H9 (cell line): Measurements from ENCODE around the gene FABP1. TPM values are rescaled to one million over a fixed set of nuclear protein-coding genes. Genes with fewer than 3 reads are reported as not detected.

Experiments used
- DNase-seq: peaks from one replicate; pipeline ENCODE4 v3.0.0-alpha.2; 2017
- H2AFZ ChIP-seq: one replicate; pipeline ENCODE4 v1.6.1; 2013; ENCODE audit warnings: mild to moderate bottlenecking, low read length, control low read depth, moderate library complexity
- H2AK5ac ChIP-seq: 2 replicates; pipeline ENCODE4 v1.6.1; 2013; ENCODE audit warnings: low read length, control low read depth, mixed read lengths; ENCODE audit not compliant: insufficient read length
- H2BK120ac ChIP-seq: one replicate; pipeline ENCODE4 v1.6.1; 2013; ENCODE audit warnings: low read depth, mild to moderate bottlenecking, low read length, control low read depth, inconsistent platforms; ENCODE audit not compliant: poor library complexity, severe bottlenecking
- H2BK12ac ChIP-seq: 2 replicates; pipeline ENCODE4 v1.6.1; 2013; ENCODE audit warnings: low read length, control low read depth, mixed read lengths, low read depth; ENCODE audit not compliant: insufficient read length
- H2BK15ac ChIP-seq: 2 replicates; pipeline ENCODE4 v1.6.1; 2013; ENCODE audit warnings: low read depth, low read length, control low read depth
- H2BK20ac ChIP-seq: one replicate; pipeline ENCODE4 v1.6.1; 2013; ENCODE audit warnings: low read depth, mild to moderate bottlenecking, low read length, control low read depth, inconsistent platforms; ENCODE audit not compliant: poor library complexity, severe bottlenecking
- H2BK5ac ChIP-seq: 2 replicates; pipeline ENCODE4 v1.6.1; 2013; ENCODE audit warnings: low read length, control low read depth, mixed read lengths; ENCODE audit not compliant: insufficient read length
- H3K14ac ChIP-seq: 2 replicates; pipeline ENCODE4 v1.6.1; 2013; ENCODE audit warnings: low read length, control low read depth; ENCODE audit not compliant: insufficient read depth
- H3K18ac ChIP-seq: 2 replicates; pipeline ENCODE4 v1.6.1; 2013; ENCODE audit warnings: low read depth, mild to moderate bottlenecking, mixed read lengths, low read length, control low read depth; ENCODE audit not compliant: insufficient read length
- H3K23ac ChIP-seq: 2 replicates; pipeline ENCODE4 v1.6.1; 2013; ENCODE audit warnings: low read length, control low read depth, mixed read lengths, low read depth; ENCODE audit not compliant: insufficient read length
- H3K23me2 ChIP-seq: 2 replicates; pipeline ENCODE4 v1.6.1; 2013; ENCODE audit warnings: low read depth, mild to moderate bottlenecking, mixed read lengths, low read length, control low read depth; ENCODE audit not compliant: insufficient read length, poor library complexity, severe bottlenecking
- H3K27ac ChIP-seq: 2 replicates; pipeline ENCODE4 v1.5.1; 2013; ENCODE audit warnings: low read length, control low read depth, mixed read lengths, low read depth; ENCODE audit not compliant: insufficient read length
- H3K27me3 ChIP-seq: 2 replicates; pipeline ENCODE4 v1.6.1; 2013; ENCODE audit warnings: low read length, control low read depth, inconsistent platforms; ENCODE audit not compliant: insufficient read depth
- H3K4ac ChIP-seq: 2 replicates; pipeline ENCODE4 v1.6.1; 2013; ENCODE audit warnings: low read depth, mild to moderate bottlenecking, control low read depth, inconsistent platforms, low read length, moderate library complexity
- H3K4me1 ChIP-seq: 2 replicates; pipeline ENCODE4 v1.6.1; 2013; ENCODE audit warnings: low read length, control low read depth, inconsistent platforms; ENCODE audit not compliant: insufficient read depth
- H3K4me2 ChIP-seq: 2 replicates; pipeline ENCODE4 v1.6.1; 2013; ENCODE audit warnings: low read length, control low read depth, mixed read lengths; ENCODE audit not compliant: insufficient read length, insufficient read depth
- H3K56ac ChIP-seq: 2 replicates; pipeline ENCODE4 v1.6.1; 2013; ENCODE audit warnings: low read depth, mild to moderate bottlenecking, mixed read lengths, low read length, control low read depth; ENCODE audit not compliant: insufficient read length
- H3K79me1 ChIP-seq: 2 replicates; pipeline ENCODE4 v1.6.1; 2013; ENCODE audit warnings: low read depth, mild to moderate bottlenecking, moderate library complexity, low read length, control low read depth, inconsistent platforms; ENCODE audit not compliant: insufficient read depth, poor library complexity, severe bottlenecking
- H3K79me2 ChIP-seq: 2 replicates; pipeline ENCODE4 v1.6.1; 2013; ENCODE audit warnings: low read length, control low read depth, inconsistent platforms; ENCODE audit not compliant: insufficient read depth
- H3K9ac ChIP-seq: 2 replicates; pipeline ENCODE4 v1.6.1; 2013; ENCODE audit warnings: low read length, control low read depth, mixed read lengths; ENCODE audit not compliant: insufficient read length; ENCODE audit errors: extremely low read depth
- H3K9me3 ChIP-seq: one replicate; pipeline ENCODE4 v1.6.1; 2013; ENCODE audit warnings: low read depth, low read length, inconsistent platforms; ENCODE audit not compliant: control insufficient read depth
- H3T11ph ChIP-seq: one replicate; pipeline ENCODE4 v1.6.1; 2013; ENCODE audit warnings: mild to moderate bottlenecking, low read length, control low read depth, inconsistent platforms
- H4K20me1 ChIP-seq: one replicate; pipeline ENCODE4 v1.6.1; 2013; ENCODE audit not compliant: control insufficient read depth, insufficient read length, insufficient read depth
- H4K5ac ChIP-seq: 2 replicates; pipeline ENCODE4 v1.6.1; 2013; ENCODE audit warnings: low read depth, mild to moderate bottlenecking, mixed read lengths, low read length, control low read depth; ENCODE audit not compliant: insufficient read length
- H4K8ac ChIP-seq: replicated peaks from 2 replicates; pipeline ENCODE4 v1.6.1; 2013; ENCODE audit warnings: low read length, control low read depth, mixed read lengths, low read depth; ENCODE audit not compliant: insufficient read length
- H4K91ac ChIP-seq: 2 replicates; pipeline ENCODE4 v1.6.1; 2013; ENCODE audit warnings: low read depth, mild to moderate bottlenecking, moderate library complexity, mixed read lengths, low read length, control low read depth; ENCODE audit not compliant: insufficient read length
- H3K27ac Mint-ChIP-seq, 3 experiments: 2 replicates in 2 of 3; 3 replicates in 1 of 3; pipeline ENCODE4 v1.8.0; 2020 to 2021; ENCODE audit warnings: mixed read lengths in 3 of 3, mild to moderate bottlenecking in 1 of 3, moderate library complexity in 1 of 3
- H3K27me3 Mint-ChIP-seq: 2 replicates; pipeline ENCODE4 v1.8.0; 2021; ENCODE audit warnings: low read depth, mild to moderate bottlenecking, moderate library complexity, mixed read lengths
- H3K36me3 Mint-ChIP-seq, 3 experiments: 2 replicates in 2 of 3; 3 replicates in 1 of 3; pipeline ENCODE4 v1.8.0; 2020 to 2021; ENCODE audit warnings: low read depth in 3 of 3, mixed read lengths in 3 of 3; ENCODE audit not compliant: insufficient read depth in 1 of 3
- H3K4me1 Mint-ChIP-seq, 2 experiments: 2 replicates each; pipeline ENCODE4 v1.8.0; 2020; ENCODE audit warnings: mixed read lengths in 2 of 2
- H3K4me3 Mint-ChIP-seq, 2 experiments: 2 replicates in 1 of 2; 3 replicates in 1 of 2; pipeline ENCODE4 v1.8.0; 2020 to 2021; ENCODE audit warnings: mild to moderate bottlenecking in 2 of 2, mixed read lengths in 2 of 2, moderate library complexity in 1 of 2
- H3K9me3 Mint-ChIP-seq, 2 experiments: 2 replicates in 1 of 2; 3 replicates in 1 of 2; pipeline ENCODE4 v1.8.0; 2020; ENCODE audit warnings: mild to moderate bottlenecking in 2 of 2, mixed read lengths in 2 of 2, moderate library complexity in 1 of 2
- WGBS: extraction: QIAGEN DNeasy Blood & Tissue Kit; methylation state at CpG from one replicate; pipeline ENCODE4 v1.1.7; 2013; ENCODE audit warnings: missing lambda C conversion rate, low lambda C conversion rate, mixed read lengths; ENCODE audit not compliant: insufficient read length; ENCODE audit errors: extremely low coverage; 5-methylcytosine and 5-hydroxymethylcytosine counted together
- total RNA-seq: library from RNA; stranded (reverse); gene quantifications from 2 replicates; pipeline ENCODE4 v1.2.1, GENCODE V29; 2021
- TF ChIP-seq, protein P1 (sequence below): fragments of 200-600 bp; sonication (generic); conservative IDR thresholded peaks from 3 replicates; pipeline ENCODE4 v1.8.0; 2021; ENCODE audit warnings: antibody characterized with exemption, mild to moderate bottlenecking

The FABP1 gene
- total RNA-seq, 1 experiment from 2014 or later = not detected

GRCh38 chr2:88097891-88098557 lies 29.8 kb downstream of the FABP1 start:
- H3K4me3 Mint-ChIP-seq = no peak overlapping the region
- H3K4me1 ChIP-seq = no peaks in the 10 kb centered on the region; the same call in 1 of the 2 replicates
- H3K27ac ChIP-seq = no peak overlapping the region
- H3K9ac ChIP-seq = no peak overlapping the region
- no peak overlapping the region for H4K8ac ChIP-seq
- TF ChIP-seq, protein P1, sequence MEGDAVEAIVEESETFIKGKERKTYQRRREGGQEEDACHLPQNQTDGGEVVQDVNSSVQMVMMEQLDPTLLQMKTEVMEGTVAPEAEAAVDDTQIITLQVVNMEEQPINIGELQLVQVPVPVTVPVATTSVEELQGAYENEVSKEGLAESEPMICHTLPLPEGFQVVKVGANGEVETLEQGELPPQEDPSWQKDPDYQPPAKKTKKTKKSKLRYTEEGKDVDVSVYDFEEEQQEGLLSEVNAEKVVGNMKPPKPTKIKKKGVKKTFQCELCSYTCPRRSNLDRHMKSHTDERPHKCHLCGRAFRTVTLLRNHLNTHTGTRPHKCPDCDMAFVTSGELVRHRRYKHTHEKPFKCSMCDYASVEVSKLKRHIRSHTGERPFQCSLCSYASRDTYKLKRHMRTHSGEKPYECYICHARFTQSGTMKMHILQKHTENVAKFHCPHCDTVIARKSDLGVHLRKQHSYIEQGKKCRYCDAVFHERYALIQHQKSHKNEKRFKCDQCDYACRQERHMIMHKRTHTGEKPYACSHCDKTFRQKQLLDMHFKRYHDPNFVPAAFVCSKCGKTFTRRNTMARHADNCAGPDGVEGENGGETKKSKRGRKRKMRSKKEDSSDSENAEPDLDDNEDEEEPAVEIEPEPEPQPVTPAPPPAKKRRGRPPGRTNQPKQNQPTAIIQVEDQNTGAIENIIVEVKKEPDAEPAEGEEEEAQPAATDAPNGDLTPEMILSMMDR = no peak
- H2BK15ac ChIP-seq = no peak overlapping the region
- H3K23ac ChIP-seq = no peak overlapping the region
- H3K79me1 ChIP-seq = no peaks in the 10 kb centered on the region
- H2BK5ac ChIP-seq = no peak overlapping the region
- no peak overlapping the region for H2BK12ac ChIP-seq
- H3K36me3 Mint-ChIP-seq = no peaks in the 10 kb centered on the region
- no peaks in the 10 kb centered on the region for H3K9me3 Mint-ChIP-seq
- no peak overlapping the region for H3T11ph ChIP-seq
- H3K23me2 ChIP-seq = no peaks in the 10 kb centered on the region
- no peaks in the 10 kb centered on the region; the same call in 1 of the 2 replicates for H3K27me3 Mint-ChIP-seq
- H3K18ac ChIP-seq = no peak overlapping the region
- no peak overlapping the region for H2BK20ac ChIP-seq
- no peak overlapping the region for H2BK120ac ChIP-seq
- H4K91ac ChIP-seq = no peak overlapping the region
- no peak overlapping the region for H3K4ac ChIP-seq
- H3K9me3 ChIP-seq = no peaks in the 10 kb centered on the region
- no peak overlapping the region for H4K5ac ChIP-seq
- DNase-seq = no peak
- H3K14ac ChIP-seq = no peak overlapping the region
- no peak overlapping the region for H2AFZ ChIP-seq
- WGBS = no CpG with 5 or more reads among the region's 4 CpGs
- H4K20me1 ChIP-seq = no peaks in the 10 kb centered on the region
- H3K79me2 ChIP-seq = no peaks in the 10 kb centered on the region
- no peak overlapping the region for H2AK5ac ChIP-seq
- no peak overlapping the region for H3K4me2 ChIP-seq
- peaks cover 28 to 45% of the 10 kb centered on the region in 2 experiments for H3K4me1 Mint-ChIP-seq
- no peak overlapping the region for H3K27ac Mint-ChIP-seq
- no peak overlapping the region for H3K56ac ChIP-seq
- H3K27me3 ChIP-seq = no peaks in the 10 kb centered on the region
